HG03521 (cell line): ENCODE measurements around the gene TLK1.
A peak's percentile ranks its signal among the peaks of the same experiment; 100 is the strongest.
"Not testable (repeated sequence)": the region's sequence is repeated elsewhere in the genome, so short reads cannot be mapped to it uniquely, and the experiment has no call there.

Source experiments
- ATAC-seq: cut with Tn5 transposase; IDR thresholded peaks from one replicate; pipeline ENCODE4 v1.9.1; 2021; ENCODE audit warnings: mild to moderate bottlenecking, moderate library complexity; ENCODE audit not compliant: unreplicated experiment

Gene TLK1

DNA sequence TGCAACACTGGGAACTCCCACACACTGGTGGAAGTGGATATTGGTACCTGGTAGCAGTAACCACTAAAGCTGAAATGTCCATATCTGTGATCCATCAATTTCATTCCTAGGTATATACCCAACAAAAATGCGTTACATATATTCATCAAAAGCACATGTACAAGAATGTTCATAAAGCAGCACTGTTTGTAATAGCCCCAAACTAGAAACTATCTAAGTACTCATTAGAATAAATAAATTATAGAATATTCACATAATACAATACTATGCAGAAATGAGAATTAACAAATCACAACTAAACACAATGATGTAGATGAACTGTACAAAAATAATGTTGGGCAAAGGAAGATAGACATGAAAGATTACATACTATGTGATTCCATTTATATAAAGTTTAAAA, 11.1 kb upstream of the TLK1 start:
- no peak for ATAC-seq

DNA sequence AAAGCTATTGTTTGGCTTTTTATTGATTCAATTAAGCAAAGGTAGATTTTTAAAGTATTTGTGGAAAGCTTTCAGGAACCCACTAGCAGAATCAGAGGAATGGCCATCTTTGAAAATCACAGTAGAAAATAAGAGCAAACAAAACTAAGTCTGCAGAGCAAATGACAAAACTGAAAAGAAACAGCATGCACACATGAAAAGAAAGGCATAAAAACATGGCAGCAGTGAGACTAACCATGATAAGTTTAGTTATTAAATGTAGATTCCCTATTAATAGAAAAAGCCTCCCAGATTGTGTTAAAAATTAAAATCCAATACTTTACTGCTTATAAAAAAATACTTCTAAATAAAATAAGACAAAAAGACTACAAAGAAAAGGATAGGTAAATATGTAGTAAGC, 9.1 kb upstream of the TLK1 start:
- ATAC-seq = no peak

DNA sequence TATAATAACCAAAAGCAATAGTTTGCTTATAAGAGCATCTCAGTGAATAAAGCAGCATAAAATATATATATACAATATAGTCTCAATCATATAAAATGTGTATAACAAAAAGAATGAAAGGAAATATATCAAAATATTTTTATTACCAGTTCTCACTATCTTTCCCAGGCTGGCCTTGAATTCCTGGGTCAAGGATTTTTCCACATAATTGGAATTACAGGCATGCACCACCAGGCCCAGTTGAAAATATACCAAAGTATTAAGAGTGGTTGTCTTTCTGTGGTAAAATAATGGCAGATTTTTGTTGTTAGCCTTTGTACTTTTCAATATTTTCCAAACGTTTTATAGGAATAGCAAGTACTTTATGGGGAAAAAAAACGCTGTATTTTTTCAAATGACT, 8.6 kb upstream of the TLK1 start:
- ATAC-seq = no peak

DNA sequence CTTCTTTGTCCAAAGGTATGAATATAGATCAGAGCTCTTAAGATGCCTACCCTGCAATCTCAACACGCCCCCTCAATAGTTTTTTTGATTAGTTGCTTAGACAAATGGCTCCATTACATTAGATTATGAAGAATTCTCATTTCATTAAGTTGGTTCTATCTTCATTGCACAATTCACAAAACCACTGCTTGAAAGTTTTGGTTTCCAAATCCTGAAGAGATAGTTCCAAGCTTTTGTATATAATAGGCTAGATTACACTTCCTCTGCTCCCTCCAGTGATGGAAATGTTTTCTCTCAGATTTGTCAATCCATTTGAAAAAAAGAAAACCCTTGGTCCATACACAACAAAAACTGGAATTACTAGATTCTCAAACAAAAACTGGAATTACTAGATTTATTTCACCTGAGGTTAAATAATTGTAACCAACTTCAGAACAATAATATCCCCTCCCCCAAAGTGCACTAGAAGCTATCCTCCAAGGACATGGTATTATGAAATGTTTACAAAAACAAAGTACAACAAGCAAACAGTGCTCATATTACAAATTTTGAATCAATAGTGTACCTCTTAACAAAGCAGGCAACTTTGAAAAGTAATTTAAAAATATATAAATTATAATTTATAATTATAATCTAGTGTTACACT, 6.8 kb upstream of the TLK1 start:
- no peak for ATAC-seq

DNA sequence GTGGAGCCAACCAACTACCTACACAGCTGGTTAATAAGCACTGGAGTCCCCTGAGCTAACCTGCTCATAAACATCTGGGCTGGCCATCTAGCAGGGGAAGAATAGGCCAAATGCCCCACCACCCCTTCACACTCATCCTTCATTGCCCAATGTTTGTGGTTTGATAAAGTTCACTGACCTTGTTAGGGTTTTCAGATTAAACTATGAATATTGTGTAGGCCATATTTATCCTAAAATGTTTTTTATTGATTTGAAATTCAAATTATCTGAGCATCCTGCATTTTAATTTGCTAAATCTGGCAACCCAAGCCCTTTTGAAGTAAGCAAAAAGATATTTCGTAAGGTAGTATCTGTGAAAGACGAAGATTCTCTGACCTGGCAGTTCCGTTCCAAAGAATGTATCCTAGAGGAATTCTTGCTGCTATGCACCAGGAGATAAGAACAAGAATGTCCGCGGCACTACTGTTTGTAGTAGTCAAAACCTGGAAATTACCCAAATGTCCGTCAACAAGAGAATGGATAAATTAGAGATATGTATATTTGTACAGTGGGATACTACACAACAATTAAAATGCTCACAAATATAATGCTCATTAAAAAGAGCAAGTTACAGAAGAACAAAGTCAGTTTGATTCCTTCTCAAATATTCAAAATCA, 5.8 kb upstream of the TLK1 start:
- ATAC-seq = no peak

DNA sequence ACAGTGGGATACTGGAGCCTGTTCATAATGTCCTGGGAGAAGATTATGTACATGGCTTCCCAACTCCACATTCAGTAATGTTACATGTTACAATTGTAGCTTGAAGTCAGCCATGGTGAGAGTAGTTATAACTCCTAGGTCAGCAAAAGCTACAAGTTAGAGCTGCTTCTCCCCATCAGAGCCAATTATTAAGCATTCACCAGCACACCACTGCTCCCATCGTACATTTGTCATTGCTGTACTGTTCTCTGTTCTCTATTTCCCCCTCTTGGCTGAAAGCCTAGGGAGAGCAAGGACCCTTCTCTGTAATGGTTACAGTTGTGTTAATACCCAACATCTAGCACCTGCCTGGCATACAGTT, 5.3 kb upstream of the TLK1 start:
- no peak for ATAC-seq

DNA sequence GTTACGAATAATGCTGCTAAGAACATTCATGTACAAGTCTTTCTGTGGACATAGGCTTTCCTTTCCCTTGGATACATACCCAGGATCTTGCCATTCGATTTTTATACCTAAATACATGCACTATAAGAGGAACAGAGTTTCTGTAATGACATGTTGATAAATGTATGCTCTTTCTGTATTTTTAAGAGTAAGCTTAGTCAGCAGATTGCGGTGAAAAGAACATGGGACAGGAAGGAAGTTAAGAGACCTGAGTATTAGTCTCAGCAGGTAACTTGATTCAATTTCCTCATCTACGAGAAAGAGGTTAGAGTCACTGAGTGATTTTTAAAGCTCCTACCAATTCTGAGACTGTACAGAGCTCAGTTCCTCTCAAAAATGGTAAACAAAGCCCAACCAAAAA, 2.6 kb upstream of the TLK1 start:
- no peak for ATAC-seq

DNA sequence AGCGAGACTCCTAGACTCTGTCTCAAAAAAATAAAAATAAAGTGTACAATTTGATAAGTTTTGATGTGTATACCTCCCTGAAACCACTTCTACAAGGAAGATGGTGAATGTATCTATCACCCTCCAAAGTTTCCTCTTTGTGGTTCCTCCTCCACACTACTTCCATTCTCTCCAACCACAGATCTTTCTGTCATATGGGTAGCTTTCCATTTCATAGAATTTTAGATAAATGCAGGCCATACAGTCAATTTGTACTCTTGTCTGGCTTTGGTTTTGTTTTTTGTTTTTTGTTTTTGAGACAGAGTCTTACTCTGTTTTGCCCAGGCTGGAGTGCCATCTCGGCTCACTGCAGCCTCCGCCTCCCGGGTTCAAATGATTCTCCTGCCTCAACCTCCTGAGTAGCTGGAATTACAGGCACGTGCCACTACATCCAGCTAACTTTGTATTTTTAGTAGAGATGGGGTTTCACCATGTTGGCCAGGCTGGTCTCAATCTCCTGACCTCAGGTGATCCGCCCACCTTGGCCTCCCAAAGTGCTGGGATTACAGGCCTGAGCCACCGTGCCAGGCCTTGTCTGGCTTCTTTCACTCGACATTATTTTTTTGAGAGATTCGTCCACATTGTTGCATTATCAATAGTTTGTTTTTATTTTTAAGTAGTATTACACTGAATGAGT, 2.0 kb upstream of the TLK1 start:
- ATAC-seq = not testable (repeated sequence)

DNA sequence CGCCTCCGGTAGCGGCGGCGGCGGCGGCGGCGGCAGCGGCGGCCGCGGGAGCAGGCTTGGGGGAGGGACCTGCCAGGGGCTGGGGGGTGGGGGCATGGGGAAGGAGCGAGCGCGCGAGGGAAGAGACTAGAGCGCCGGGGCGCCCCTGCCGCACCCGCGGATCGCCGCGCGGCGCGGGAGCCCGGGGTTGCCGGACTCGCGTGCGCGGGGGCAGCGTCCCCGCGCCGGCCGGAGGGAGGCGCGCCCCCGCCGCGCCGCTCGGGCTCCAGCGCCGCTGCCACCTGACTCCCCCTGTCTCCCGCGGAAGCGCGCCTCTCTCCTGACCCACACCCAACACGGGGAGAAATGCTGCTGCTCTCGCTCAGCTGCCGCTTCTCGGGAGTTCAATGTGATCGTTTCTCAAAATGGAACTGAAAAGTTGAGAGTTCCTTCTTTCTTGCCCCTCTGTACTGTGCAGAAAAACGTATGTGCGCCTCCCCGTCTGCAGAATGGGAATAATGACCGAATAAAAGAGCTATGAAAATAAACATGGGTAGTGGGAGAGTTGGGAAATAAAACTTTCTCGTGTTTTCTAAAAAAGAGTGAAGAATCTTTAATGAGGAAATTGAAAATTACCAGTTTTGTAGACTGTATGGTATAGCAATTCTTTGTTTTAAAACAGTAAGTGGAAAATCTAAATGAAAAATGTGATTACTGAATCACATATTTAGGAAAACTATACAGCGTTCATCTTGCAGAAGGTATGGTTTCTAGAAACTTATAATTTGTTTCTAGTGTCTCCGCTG, 455 bp upstream of the TLK1 start:
- ATAC-seq = peak; percentile 58

DNA sequence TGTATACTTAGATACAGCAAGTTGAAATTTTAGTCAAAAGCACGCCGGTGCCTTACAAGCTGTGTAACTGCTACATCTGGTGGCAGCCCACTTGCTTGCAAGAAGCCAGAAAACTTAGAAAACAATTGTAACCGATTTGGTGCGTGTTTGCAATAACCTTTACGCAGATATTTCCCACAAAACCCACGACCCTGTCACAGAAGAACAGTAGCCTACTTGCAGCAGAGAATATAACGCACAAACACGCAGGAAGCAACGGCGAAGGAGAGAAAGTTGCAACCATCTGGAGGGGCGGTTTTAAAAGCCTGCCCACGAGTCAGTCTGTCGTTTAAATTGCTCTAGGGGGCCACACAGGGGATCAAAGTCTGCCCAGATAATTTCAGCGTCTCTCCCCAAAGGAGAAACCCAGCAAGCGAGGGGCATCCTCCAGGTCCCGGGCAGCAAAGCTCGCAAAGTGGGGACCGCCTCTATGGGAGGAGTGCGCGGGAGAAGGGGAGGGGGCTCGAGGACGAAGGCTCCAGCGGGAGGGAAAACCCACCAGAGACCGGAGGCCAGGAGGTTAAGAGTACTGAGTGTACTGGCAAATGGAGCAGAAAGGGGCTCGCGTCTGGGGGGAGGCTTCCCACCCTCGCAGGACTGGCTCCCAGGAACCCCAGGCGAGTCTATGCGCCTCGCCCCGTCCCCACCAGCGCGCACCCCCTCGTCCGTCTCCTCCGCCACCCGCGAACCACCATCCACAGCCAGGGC, 1.1 kb downstream of the TLK1 start:
- peak; percentile 2 for ATAC-seq

DNA sequence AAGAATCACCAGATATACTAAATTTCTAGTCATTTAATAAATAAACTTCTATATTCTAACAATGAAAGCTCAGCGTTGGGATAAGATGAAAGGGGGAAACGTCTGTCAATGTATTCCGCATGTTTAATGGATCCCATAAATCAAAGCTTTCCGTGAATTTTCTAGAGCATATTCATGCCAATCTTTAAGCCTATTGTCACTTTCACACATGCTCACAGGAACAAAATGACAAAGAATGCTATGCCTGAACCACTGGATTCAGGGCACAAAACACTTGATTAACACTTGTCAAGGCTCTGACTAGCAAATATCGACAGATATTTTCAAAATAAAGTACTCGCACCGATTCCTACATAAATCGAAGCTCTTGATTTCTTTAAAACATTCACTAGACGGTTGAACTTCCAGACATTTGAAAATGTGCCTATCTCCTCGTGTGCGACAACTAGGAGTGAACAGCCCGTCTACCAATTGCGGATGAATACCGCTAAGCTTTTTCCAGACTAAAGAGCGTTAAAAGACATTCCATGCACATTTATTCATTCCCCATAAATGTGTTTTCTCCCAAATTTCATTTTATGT, 1.8 kb downstream of the TLK1 start:
- no peak for ATAC-seq

DNA sequence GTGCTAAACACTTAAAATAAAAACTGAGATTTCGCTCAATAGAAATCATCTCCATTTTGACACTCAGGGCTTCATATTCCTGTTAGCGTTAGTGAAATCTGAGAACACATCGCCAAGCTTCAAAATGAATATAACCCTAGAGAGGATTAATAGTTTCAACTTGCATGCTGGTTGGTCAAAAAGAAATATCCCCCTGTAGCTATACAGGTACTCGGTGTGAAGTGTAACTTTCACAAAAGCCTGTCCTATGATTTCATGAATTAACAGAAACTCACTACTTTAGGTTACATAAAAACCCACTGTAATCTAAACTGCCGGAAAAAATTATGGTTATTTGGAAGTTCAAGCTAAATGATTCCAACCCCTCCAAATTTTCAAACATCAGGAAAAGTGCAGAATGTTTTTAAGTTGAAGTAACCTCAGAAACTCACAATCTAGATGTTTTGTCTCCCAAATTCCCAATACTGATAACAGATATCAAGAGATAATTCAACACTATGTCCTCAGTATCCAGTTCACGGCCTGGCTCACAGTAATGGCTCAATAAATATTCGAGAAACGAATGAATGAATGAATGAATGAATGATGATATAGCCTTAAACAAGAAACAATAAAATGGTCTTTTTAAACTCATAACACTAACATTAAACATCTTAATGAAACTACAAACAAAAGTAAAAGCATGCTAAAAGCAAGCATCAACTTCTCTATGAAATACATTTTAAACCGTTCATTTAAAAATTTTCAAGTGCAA, 2.5 kb downstream of the TLK1 start:
- ATAC-seq = no peak

DNA sequence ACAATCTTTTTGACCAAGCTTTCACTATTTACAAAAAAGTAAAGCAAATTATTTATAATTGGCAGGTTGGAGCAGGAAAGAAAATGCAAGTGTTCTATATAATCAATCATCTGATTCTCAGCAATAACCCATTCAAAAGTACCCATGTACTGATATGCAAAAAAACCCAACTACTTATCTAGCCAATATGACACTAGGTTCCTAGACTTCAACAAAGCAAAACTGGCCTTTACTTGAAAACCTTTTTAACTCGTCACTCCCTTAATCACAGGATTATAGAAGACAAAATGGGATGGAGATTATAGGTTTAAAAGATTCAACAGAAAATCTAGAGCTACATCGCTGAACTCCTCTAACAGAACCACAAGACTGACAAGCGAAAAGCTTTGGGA, 3.6 kb downstream of the TLK1 start:
- ATAC-seq = no peak

DNA sequence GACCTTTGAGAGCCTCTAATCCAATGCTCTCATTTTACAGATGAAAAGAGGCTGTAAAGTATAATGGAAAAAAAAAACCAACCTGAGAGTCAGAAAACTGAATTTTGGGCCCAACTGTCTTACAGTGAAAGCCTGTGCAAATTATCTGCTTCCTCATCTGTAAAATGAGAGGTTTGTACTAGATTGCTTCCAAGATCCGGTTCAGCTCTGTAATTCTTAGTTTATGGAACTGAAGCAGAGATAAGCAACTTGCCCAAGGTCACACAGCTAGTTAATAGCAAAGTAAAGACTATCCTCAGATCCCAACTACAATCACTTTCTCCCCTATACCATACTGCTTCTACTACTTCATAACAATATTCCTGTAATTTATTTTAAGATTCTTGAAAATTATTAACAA, 6.3 kb downstream of the TLK1 start:
- ATAC-seq = no peak

DNA sequence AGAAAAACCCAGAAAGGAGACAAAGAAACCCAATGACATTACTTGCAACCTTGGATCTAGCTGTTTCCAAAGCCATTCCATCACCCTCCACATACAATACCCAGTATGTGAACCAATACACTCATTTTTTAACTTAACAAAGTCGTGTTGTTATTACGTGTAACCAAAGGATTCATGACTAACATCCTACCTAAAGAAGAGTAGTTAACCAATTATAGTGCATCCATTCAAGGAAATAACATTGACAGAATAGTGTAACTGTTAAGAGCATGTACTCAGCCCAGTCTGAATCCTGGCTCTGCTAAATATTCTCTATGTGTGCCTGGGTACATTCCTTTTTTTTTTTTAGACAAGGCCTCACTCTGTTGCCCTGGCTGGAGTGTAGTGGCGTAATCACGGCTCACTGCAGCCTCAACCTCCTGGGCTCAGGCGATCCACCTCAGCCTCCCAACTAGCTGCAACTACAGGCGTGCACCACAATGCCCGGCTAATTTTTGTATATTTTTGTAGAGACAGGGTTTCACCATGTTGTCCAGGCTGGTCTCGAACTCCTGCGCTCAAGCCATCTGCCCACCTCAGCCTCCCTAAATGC, 9.9 kb downstream of the TLK1 start:
- no peak for ATAC-seq

DNA sequence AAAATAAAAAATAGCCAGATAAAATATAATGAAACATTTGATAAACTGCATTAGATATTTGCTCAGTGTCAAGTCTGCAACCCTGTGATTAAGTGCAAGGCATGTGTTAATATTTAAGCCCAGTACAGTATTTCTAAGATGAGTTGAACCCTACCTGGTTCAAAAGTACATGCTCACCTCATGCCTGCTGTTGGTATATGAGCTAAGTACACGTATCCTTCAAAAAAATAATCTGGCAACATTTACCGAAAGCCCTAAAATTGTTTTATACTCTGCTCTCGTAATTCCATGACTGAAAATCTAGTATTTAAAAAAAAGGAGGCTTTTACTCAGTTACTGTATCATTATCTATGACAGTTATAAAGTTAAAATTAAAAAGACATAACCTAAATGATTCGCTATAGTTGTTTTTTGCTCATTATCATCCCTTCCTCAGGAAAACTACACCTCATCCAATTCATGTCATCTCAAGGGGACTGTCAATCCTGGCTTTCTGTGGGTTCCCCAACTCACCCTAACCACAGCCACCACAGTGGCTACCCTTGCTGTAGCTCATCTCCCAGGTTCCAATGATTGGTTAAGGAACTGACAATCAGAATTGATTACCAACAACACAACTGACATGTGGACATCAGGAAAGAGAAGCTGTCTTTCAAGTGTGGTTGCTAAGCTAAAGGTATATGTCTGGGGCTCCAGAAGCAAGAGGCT, 10.6 kb downstream of the TLK1 start:
- ATAC-seq = no peak

DNA sequence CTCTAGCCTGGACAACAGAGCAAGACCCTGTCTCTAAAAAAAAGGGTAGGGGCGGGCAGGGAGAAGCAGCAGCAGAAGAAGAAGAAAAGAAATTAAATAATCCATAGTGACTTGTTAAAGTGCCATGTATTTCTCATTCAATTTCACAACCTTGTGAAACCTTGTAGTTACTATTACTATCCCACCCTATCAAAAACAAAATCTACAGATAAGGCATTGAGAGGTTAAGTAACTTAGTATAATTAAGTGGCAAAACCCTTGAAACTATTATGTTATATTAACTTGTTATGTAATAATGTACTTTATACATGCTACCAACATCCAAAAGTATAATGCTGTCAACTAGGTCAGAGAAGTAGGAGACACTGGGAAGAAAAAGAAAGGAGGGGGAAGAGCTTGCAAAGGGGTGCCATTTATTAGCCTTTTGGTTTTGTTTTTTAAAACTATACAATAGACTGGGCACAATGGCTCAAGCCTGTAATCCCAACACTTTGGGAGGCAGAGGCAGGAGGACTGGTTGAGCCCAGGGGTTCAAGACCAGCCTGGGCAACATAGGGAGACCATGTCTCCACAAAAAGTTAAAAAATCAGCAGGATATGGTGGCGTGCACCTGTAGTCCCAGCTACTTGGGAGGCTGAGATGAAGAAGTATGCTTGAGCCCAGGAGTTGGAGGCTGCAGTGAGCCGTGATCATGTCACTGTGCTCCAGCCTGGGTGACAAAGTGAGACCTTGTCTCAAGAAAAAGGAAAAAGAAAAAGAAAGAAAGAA, 11.3 kb downstream of the TLK1 start:
- no peak for ATAC-seq

DNA sequence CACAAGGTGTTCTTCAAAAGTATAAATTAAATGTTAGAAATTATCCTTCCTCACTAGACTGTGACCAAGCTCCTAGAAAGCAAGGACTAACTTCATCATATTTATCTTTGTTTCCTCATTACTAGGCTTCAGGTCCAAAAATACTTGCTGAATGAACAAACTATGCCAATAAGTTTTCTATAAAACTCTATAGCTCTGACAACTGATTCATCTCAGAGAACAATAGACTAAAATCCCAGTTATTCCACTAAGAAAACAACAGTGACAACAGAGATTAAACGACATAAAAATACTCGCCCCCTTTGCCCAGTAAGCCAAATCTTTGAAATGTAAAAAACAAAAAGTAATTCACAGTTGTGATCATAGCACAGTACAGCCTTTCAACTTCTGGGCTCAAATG, 13.6 kb downstream of the TLK1 start:
- ATAC-seq = no peak
